ENCODE results near the gene CCDC6.

GRCh38 chr10:59942556-59942955 lies 36.2 kb upstream of the CCDC6 start:
- TF ChIP-seq SP2 (IDR thresholded peaks at IDR 0.05; ENCODE audit: extremely low read depth, low read depth, low read length, poor library complexity, severe bottlenecking) = no peak
- no peak for TF ChIP-seq ATF3 (IDR thresholded peaks at IDR 0.05)
- TF ChIP-seq ATF3 (CRISPR knock-in tag; conservative IDR thresholded peaks at IDR 0.05) = no peak
- TF ChIP-seq NFE2L1 (tag; IDR thresholded peaks at IDR 0.05; ENCODE audit: borderline replicate concordance, low read depth) = no peak
- no peak for TF ChIP-seq ZNF76 (CRISPR knock-in tag; IDR thresholded peaks at IDR 0.05; ENCODE audit: borderline replicate concordance)
- TF ChIP-seq BRCA1 (IDR thresholded peaks at IDR 0.05) = no peak
- no peak for TF ChIP-seq BRCA1 (CRISPR knock-in tag; IDR thresholded peaks at IDR 0.05)
- TF ChIP-seq, protein P1, sequence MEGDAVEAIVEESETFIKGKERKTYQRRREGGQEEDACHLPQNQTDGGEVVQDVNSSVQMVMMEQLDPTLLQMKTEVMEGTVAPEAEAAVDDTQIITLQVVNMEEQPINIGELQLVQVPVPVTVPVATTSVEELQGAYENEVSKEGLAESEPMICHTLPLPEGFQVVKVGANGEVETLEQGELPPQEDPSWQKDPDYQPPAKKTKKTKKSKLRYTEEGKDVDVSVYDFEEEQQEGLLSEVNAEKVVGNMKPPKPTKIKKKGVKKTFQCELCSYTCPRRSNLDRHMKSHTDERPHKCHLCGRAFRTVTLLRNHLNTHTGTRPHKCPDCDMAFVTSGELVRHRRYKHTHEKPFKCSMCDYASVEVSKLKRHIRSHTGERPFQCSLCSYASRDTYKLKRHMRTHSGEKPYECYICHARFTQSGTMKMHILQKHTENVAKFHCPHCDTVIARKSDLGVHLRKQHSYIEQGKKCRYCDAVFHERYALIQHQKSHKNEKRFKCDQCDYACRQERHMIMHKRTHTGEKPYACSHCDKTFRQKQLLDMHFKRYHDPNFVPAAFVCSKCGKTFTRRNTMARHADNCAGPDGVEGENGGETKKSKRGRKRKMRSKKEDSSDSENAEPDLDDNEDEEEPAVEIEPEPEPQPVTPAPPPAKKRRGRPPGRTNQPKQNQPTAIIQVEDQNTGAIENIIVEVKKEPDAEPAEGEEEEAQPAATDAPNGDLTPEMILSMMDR (IDR thresholded peaks at IDR 0.05 in 2 of 3, conservative IDR thresholded peaks at IDR 0.05 in 1 of 3; ENCODE audit: insufficient read depth in 2 of 3, low read depth in 1 of 3, low read length in 3 of 3) = no peak
- TF ChIP-seq SP1 (CRISPR knock-in tag; IDR thresholded peaks at IDR 0.05) = no peak
- TF ChIP-seq, protein P2, sequence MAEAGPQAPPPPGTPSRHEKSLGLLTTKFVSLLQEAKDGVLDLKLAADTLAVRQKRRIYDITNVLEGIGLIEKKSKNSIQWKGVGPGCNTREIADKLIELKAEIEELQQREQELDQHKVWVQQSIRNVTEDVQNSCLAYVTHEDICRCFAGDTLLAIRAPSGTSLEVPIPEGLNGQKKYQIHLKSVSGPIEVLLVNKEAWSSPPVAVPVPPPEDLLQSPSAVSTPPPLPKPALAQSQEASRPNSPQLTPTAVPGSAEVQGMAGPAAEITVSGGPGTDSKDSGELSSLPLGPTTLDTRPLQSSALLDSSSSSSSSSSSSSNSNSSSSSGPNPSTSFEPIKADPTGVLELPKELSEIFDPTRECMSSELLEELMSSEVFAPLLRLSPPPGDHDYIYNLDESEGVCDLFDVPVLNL (CRISPR knock-in tag; IDR thresholded peaks at IDR 0.05; ENCODE audit: low read depth) = no peak
- no peak for TF ChIP-seq IRF2 (CRISPR knock-in tag; IDR thresholded peaks at IDR 0.05)
- TF ChIP-seq FIP1L1 (IDR thresholded peaks at IDR 0.05; ENCODE audit: low read depth, low read length, poor library complexity, severe bottlenecking) = no peak
